HS-5 (cell line): ENCODE results near the gene MOAP1.
"Not testable (repeated sequence)": the region's sequence is repeated elsewhere in the genome, so short reads cannot be mapped to it uniquely, and the experiment has no call there.

Experiments used
- DNase-seq: peaks from one replicate; pipeline ENCODE4 v3.0.0-alpha.2; 2012; ENCODE audit warnings: low read depth

MOAP1 gene

GRCh38 chr14:93142854-93143652 lies 41.6 kb downstream of the MOAP1 start:
- DNase-seq: no peak

- DNase-seq: no peak
These were observed 46.8 kb downstream of the MOAP1 start for GRCh38 chr14:93137864-93138263.

GRCh38 chr14:93136508-93136907 lies 48.2 kb downstream of the MOAP1 start:
- DNase-seq: not testable (repeated sequence)

GRCh38 chr14:93136009-93136408 lies 48.7 kb downstream of the MOAP1 start:
- DNase-seq: no peak

- DNase-seq: no peak
These were observed 49.3 kb downstream of the MOAP1 start for GRCh38 chr14:93135399-93135798.

GRCh38 chr14:93133464-93133863 lies 51.2 kb downstream of the MOAP1 start:
- no peak for DNase-seq

- no peak for DNase-seq
These were observed 52.1 kb downstream of the MOAP1 start for GRCh38 chr14:93132472-93133065.
